NCI-H510A treated with DMSO at 0.1 percent for 48 hours (cell line): Measurements from ENCODE around the gene THSD4.

Source experiments
- DNase-seq: peaks from one replicate; lab custom pipeline; 2025; lab: John Stamatoyannopoulos, UW

The THSD4 gene

DNA sequence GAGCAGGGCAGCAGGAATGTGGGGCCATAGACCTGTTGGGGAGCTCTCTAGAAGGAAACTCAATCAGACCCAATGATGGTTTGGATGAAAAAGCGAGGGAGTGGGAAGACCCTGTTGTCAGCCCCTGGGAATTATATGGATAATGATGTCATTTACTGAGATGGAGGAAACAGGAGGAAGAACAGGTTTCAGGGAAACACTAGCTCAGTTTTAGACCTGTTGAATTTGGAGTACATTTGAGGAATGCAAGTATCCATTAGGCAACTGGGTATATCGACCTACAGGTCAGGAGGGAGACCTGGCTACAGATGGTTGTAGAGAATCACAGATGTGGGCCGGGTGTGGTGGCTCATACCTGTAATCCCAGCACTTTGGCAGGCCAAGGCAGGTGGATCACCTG lies 428.1 kb downstream of the THSD4 start:
- no peak for DNase-seq

DNA sequence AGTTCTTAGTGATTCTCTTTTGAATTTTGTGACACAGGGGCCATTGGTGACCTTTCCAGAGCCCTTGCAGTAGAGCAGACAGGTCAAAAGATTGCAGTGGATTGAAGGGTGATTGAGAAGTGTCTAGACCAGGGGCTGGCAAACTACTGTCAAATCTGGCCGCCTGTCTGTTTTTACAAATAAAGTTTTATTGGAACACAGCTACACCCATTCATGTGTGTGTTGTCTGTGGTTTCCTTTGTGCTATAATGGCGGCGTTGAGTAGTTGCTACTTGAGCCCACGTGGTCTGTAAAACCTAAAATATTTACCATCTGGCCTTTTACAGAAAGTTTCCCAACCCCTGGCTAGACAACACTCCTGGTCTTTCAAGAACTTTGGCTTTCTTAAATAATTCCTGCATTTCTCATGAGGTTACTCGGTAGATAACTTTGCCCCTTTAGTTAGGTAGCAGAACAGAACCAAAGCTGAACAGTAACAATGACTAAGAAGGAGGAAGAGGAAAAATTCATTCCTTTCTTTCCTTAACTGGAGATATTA lies 430.0 kb downstream of the THSD4 start:
- DNase-seq, result no peak

DNA sequence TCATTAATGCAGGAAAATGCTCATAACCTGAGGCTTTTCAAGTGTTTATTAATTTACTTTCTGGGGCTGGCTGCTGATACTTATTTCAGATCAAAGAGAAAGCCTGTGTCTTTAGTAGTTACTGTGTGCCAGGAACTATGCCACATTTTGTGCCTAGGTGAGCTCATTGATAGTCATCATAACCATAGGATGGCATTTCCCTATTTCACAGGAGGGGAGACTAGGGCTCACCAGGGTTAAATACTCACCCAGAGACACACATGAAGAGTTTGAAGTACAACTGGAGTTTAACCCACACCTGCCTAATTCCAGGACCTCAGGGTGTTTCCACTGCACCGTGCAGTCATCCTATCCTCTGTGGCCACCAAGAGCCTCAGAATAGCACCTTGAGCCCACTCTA lies 430.7 kb downstream of the THSD4 start:
- DNase-seq, result no peak

DNA sequence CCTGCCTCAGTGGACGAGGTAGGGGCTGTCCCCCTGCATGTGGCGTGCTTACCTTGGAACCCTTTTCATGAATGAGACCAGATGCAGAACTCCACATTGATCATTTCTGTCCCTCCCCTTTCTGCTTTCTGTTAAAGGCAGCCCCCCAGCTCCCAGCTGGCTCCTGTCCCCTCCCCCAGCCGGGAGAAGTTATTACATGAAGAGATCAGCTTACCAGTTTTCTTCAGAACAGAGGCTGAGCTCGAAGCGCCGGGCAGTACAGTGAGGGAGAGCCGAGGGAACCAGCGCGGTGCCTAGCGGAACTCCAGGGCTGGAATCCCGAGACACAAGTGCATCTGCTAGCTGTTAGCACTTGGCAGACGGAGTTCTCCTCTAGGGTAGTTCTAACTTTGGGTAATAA lies 431.7 kb downstream of the THSD4 start:
- no peak for DNase-seq

DNA sequence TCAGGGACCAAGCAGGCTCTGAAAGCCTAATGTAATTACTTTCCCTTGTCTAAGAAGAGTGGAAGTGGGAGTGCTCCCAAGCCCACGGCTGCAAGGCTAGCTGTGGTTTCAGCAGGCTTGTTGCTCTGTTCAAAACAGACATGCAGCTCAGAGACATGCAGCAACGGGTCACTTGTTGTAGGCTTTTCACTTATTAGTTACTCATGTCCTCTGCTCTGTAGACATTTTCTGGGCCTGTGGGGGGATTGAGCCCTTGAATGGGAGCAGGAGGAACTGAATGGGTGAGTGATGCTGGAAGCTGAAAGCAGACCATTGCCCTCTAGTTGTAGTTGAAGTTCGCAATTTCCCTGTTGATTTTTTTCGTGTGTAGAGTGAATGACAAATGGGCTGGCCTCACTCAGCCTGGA lies 433.1 kb downstream of the THSD4 start:
- DNase-seq, result no peak

DNA sequence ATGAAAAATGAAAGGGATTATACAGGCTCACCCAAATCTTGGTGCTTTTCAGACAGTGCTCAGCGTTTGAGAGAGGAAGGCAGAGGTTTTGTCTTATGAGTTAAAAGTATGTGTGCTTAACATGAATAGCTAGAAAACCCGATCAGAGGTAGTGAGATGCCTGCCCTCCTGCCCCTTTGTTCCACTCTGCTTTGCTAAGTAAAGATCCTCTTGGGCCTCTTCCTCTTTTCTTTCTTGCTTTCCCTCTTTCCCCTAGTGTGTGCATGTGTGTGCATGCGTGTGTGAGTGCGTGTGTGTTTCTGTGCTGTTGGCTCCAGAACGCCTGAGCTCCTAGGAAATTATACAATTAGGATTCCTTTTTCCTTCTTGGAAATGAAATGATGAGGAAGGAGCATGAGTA lies 433.8 kb downstream of the THSD4 start:
- no peak for DNase-seq

DNA sequence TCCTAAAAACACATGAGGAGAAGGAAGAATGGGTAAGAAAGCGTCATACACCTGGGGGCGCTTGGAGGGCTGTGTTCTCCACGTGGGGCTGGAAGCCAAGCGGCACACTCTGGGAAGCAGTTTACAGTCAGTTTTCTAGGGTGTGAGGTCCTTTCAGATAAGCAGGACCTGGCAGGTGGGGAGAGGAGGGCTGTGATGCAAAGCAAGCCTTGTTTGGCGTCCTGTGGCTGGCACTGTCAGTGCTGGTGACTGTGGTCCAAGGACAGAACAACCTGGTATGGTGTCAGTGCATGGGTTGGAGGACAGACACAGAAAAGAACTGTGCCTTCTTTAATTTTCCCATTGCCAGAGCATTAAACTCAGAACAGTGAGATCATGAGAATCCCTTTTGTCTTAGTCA lies 434.4 kb downstream of the THSD4 start:
- no peak for DNase-seq

DNA sequence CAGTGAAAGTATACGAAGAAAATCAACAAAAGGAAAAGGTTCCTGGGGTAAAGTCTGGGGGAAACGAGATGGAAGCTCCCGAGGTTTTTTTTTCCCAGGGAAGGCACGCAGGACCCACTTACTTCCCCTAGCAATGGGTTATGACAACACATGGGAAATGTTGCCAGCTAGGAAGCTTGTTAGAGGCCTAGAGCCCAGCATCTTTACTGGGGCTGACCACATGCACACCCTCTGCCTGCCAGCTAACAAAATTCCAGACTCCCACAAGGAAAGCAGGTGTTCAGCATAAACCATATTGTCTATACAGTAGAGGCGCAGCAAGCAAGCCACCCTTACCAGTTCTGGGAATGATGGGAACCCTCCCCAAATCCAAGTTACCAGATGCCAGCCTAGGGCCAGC lies 436.3 kb downstream of the THSD4 start:
- DNase-seq, result no peak

DNA sequence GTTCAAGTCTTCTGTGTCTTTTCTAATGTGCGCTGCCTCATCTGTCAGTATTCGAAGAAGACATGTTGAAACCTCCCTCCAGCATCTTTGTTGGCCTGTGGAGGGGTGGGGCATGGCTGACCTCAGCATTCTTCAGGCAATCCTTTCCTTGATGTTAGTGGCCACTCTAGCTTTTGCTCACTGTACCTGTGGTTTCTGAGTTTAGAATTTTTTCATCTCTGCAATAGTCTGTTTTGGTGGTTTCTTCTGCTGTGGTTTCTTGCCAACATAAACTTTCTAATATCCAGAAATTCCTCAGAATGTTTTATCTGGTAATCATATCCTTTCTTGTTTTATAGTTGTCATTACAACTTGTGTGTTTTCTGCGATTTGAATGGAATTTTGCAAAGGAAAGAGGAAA lies 443.8 kb downstream of the THSD4 start:
- DNase-seq, result no peak

DNA sequence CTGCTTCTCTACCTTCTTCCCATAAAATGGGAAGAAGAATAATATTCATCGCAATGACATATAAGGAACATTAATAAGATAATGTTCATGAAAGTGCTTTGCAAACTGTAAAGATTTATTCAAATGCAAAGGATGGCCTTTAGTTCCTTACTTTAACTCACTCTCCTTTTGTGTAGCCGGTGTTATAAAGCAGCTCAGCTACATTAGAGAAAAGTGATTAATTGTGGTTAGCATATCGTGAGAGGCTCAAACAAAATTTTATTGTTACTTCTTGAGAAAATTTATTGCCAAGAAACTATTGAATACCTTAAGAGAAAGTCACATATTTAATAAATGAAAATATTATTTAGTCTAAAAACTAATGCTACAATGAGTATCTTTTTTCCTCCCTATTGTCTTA lies 444.3 kb downstream of the THSD4 start:
- no peak for DNase-seq

DNA sequence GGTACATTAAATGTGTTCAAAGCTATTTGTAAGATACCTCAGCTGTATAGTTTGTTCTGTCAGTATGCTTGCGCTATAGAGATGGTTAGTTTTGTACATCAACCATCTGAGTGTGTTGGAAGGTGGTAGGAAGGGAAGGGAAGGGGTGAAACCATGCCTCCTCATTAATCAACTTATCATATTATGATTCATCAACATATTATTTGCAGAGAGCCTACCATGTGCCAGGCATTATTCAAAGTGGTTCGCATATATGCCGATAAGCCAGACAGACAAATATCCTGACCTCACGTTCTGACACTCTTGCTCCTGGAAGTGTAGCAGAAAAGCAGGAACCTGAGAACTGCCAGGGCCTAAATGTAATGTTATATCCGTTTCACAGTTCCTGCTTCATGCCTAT lies 447.0 kb downstream of the THSD4 start:
- DNase-seq, result no peak

DNA sequence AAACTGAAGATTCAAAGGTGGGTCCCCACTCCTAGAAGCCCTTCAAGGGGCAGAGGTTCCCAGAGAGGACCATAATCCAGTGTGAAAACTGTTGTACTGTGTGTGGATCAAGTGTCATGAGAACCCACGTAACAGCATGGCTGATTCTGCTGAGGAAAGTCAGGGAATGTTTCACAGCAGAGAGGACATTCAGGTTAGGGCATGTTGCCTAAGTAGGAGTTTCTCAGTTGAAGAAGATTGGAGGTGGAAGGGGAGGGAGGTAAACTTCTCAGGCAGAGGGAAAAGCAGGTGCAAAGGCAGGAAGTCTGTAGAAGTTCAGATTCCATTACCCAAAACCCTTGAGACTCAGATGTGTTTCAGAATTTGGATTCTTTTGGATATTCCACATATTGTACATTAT lies 448.9 kb downstream of the THSD4 start:
- no peak for DNase-seq

DNA sequence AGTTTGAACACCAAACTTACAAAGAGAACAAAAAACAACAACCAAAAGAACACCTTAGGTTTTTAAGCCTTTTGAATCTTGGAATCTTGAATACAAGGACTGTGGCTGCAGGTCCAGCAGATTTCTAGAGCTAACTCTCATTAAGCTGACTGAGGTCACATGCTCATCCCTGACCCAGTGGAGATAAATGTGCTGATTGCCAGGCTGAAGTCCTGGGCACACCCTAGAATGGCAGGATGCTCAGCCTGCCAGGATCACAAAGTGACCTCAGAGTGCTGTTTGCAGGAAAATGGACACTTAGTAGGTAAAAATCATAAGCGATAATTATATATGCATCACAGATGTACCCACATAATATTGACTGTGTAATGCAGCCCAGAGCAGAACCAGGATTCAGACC lies 449.7 kb downstream of the THSD4 start:
- no peak for DNase-seq

DNA sequence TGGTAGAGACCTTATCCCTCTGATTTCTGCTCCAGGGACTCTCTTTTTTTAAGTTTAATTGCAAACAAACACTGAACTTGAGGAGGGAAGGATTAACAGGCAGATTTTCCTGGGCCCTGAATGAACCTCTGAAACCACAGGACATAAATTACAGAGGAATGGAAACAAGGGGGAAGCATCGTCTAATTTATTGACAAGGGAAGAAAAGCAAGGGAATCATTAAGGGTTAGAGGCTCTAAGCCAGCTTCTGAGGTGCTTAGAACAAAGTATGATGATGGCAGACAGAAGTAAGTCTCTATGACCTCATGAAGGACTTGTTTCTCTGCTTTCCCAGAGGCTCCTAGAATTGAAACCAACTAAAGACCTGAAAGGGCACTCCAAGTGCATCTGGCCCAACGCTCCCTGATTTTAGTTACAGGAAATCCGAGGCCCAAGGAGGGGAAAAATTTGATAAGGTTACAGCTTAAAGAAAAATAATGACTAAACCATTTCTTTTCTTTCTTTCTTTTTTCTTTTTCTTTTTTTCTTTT lies 450.4 kb downstream of the THSD4 start:
- no peak for DNase-seq

DNA sequence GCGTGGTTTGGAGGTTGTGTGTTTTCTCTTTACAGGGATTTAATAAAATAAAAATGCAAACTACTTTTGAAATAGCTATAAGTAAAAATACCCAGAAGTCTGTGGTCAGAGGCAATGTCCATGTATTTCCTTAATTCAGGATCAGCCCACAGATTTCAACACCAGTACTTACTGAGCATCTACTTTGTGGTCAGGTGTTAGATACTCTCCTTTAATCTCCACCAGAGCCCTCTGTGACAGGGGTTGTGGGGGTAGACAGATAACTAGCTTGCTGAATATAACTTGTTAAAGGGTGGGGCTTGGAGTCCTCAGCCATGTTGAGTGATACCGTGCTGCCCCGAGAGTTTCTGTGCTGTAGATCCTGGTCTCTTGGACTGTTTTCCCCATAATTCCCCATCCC lies 451.0 kb downstream of the THSD4 start:
- DNase-seq, result no peak

DNA sequence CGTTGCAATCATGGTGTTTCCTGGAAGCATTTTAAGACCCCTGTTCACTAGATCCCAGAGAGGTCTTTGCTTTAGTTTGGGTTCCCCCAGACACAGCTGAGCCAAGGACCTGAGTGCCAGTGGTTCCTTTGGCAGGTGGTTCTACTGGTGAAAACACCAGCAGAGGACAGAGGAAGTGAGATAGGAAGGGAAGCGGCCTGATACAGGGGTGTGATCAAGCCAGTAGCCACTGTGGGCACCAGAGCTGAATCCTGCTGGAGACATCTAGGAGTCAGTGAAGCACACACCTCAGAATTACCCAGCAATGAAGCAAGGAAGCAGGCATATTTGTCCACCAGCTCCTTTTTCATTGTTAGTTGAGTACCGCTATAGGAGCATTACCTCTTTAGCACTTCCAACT lies 451.9 kb downstream of the THSD4 start:
- DNase-seq, result no peak

DNA sequence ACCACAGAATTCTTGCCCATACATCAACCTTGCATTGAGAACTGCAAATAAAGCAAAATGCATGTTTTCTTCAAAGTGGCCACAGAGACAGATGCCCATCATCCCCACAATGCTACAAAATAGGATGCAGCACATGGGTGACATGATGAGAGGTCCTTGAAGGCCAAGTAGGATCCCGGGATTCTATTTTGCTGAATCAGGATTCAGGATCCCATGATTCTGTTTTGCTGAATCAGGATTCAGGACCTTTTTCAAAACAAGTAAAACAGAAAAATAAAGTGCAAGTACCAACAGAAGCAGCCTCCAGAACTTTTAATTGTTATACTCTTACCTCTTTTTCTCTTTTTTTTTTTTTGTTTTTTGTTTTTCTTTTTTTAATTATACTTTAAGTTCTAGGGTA lies 453.0 kb downstream of the THSD4 start:
- no peak for DNase-seq

DNA sequence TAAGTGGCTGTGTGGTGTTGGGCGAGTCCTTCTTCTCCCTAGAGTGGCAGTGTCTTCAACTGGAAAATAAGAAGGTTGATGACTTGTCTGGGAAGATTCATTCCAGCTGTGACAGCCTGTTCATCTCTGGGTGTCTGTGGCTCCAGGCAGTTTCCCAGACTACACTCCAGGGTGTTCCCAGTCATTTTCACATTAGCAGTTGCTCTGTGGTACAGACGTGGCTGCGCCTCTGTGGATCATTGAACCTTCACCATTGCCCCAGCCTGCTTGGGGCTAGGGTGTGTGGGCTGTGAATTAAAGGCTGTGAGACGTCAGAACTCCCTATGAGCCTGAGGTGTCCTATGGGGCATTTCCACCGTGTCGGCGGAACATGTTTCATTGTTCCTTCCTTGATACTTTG lies 455.5 kb downstream of the THSD4 start:
- no peak for DNase-seq

DNA sequence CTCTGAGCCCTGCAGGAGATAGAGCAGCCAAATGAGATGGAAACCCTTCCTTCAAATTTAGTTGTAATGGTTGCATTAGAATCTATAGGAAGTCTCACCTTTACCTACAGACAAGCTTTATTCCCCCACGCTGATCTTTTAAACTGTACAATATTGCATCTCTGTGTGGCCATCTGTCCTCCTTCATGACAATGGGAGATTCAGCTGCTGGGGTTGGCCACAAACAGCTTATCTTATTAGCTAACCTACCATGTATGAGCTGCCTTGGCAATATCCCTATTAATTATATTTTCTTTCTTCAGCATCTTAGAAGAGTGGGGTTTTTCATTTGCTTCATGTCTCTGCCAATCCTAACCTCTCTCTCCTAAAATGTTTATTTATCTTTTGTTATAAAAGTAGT lies 456.4 kb downstream of the THSD4 start:
- DNase-seq, result no peak

DNA sequence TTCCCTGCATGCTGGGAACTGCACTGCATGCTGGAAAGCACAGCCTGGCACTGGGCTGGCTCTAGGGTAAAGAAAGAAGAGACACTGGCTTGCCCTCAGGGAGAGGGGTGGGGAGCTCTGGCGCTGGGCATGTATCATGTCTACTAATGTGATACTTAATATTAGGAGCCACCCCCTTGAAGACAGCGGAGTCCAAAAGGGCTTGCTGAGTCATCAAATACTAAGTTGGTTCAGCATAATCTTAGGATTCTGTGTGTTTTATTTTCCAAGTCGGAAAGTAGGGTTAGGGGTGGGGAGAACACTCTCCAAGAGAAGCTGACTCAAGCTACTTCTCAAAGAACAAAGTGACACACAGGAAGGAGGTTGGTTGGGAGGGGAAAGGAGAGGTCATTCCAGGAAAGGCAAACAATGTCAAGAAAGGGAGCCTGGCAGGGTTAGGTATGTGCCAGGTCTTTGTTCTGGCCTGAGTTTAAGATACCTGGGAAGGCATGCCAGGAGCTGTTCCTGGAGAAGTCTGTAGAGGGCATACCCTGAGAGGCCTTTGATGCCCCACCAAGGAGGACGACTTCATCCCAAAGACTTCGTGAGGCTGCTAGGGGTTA lies 457.3 kb downstream of the THSD4 start:
- no peak for DNase-seq

DNA sequence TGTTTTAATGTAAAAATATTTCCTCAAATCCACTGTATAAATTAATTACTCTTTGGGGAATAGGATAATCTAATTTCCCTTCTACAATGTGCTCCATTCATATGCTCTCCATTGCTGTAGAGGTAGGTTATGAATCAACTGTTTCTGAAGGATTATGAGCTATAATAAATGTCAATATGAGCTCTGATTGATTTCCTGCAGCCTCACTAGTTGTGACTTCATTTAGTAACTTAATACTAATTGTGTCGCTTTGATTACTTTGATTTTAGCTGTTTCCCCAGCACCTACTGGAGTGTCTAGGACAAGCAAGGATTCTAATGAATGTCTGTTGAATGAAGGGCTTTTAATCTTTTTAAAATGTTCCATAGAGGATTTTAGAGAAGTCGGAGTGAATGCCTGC lies 458.3 kb downstream of the THSD4 start:
- no peak for DNase-seq

DNA sequence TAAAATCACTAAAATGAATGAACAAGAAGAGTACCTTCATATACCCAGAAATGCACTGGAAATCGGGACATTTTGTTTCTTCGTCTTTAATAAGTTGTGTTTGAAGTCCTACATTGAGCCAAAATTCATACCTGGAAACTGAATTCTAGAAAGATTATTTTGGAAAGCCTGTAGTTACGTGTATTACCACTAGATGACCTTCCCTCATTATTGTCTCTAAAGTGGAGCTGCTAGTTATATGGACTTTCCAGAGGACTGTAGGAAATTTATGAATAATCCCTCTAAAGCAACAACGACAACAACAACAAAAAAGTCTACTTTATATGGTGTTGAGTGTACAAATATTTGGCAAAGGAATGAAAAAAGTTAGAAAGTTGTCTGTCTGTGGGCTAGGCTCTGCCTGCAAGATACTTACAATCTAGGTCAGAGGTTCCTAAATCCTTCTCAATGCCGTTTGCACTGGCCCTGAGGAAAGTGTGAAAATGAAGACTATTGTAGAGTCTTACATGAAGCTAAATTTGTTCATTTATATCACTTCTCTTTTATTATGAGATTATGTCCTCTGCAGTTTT lies 460.3 kb downstream of the THSD4 start:
- peak; percentile 4 for DNase-seq

DNA sequence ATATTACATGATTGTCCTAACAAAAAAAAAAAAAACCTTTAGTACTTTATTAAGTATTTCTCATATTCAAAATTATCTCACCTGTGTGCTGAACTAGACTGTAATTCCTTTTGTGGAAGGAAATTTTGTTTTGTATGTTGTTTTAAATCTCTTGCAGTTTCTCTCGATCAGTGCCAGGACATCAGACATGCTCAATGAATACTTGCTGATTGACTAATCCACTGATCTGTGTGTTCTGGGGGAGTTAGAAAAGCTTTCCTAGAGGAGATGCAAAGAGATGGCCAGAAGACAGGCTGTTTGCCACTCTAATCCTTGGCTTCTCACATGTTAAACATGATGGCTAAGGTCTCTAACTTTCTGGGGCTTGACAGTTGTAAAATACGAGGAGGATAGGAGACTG lies 461.8 kb downstream of the THSD4 start:
- DNase-seq, result no peak

DNA sequence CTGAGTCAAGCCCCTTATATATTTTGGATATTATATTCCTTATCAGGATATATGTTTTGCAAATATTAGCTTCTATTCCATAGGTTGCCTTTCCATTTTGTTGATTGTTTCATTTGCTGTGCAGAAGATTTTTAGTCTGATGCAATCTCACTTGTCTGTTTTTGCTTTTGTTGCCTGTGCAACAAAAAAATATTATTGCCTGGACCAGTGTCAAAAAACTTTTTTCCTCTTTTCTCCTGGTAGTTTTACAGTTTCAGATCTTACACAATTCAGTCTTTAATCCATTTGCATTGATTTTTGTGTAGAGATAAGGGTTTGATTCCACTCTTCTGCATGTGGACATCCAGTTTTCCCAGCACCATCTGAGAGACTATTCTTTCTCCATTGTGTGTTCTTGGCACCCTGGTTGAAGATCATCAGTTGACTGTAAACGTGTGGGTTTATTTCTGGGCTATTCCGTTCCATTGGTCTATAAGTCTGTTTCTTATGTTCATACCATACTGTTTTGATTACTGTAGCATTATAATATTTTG lies 466.2 kb downstream of the THSD4 start:
- DNase-seq, result no peak
